Lower leg skin (tissue), 3 donors: ENCODE results near the gene DPT.

Source experiments
- CTCF ChIP-seq, 3 donors: fragments of 450-650 bp; IDR thresholded peaks; one replicate each; pipeline ENCODE4 v1.5.1; 2016; ENCODE audit warnings: antibody characterized with exemption in 3 of 3, mild to moderate bottlenecking in 3 of 3, moderate library complexity in 2 of 3
- POLR2A ChIP-seq, 2 donors: fragments of 450-650 bp; IDR thresholded peaks; one replicate each; pipeline ENCODE4 v1.6.1; 2016 to 2017; ENCODE audit warnings: antibody characterized with exemption in 2 of 2, mild to moderate bottlenecking in 1 of 2, moderate library complexity in 1 of 2

DNA sequence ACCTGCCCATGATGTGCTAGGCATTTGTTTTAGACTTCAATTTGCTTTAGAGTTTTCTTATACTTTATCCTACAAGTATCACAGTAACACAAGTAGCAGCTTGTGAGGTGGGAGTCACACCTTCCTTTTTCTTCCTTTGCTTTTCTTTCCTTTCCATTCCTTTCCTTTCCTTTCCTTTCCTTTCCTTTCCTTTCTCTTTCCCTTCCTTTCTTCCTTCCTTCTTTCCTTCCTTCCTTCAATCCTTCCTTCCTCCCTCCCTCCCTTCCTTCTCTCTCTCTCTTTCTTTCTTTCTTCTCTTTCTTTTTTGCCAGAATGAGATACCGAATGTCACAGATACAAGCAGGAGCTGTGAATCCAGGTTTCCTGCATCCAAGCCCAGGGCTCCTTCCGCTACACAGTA, 3.9 kb downstream of the DPT start:
- TF ChIP-seq CTCF (IDR thresholded peaks at IDR 0.05) = no peak
- TF ChIP-seq POLR2A (IDR thresholded peaks at IDR 0.05) = no peak
